Measurements from ENCODE around the gene MPC2.

MPC2 gene

GRCh38 chr1:167899253-167899681, 37.6 kb downstream of the MPC2 start:
- Histone ChIP-seq H2AK5ac (ENCODE audit: low read length) (no peak overlapping the region), H3K79me1 (ENCODE audit: low read length) (no peaks in the 10 kb centered on the region), H3K18ac (ENCODE audit: low read length) (no peak overlapping the region), H3K14ac (ENCODE audit: low read length) (no peak overlapping the region), H2BK120ac (ENCODE audit: insufficient read depth, low read length, poor library complexity) (no peak overlapping the region), H3K4me3 (ENCODE audit: low read depth, low read length) (no peak overlapping the region), H3K9me3 (ENCODE audit: insufficient read depth, low read depth, low read length) (no peaks in the 10 kb centered on the region), H4K12ac (ENCODE audit: low read depth, low read length) (no peak overlapping the region), H3K4me2 (ENCODE audit: low read length) (no peak overlapping the region), H4K8ac (ENCODE audit: low read depth, low read length) (no peak overlapping the region), H2AFZ (ENCODE audit: insufficient read depth, low read length, poor library complexity) (no peak overlapping the region), H3K36me3 (ENCODE audit: control insufficient read depth in 1 of 2, insufficient read depth in 2 of 2, low read length in 2 of 2) (peaks cover 5 to 9% of the 10 kb centered on the region in 2 experiments), H3K27ac (ENCODE audit: low read depth, low read length) (no peak overlapping the region), H3K4ac (ENCODE audit: low read depth, low read length) (no peak overlapping the region), H3K9ac (ENCODE audit: low read length) (no peak overlapping the region), H3K27me3 (ENCODE audit: insufficient read depth, low read length) (no peaks in the 10 kb centered on the region), H3K23ac (ENCODE audit: low read length) (no peak overlapping the region), H2BK12ac (ENCODE audit: low read length) (no peak overlapping the region), H2BK5ac (ENCODE audit: low read depth, low read length, poor library complexity) (no peak overlapping the region), H4K91ac (ENCODE audit: low read depth, low read length) (no peak overlapping the region), H3K79me2 (ENCODE audit: control insufficient read depth, insufficient read depth, low read length, poor library complexity) (peaks cover 3% of the 10 kb centered on the region), H3K4me1 (ENCODE audit: control insufficient read depth in 1 of 2, insufficient read depth in 2 of 2, low read length in 2 of 2) (peaks cover 0 to 2% of the 10 kb centered on the region in 2 experiments)
- DNase-seq: no peak
- WGBS (ENCODE audit: extremely low coverage, insufficient coverage, insufficient read length): no CpG with 5 or more reads among the region's 4 CpGs

DNA sequence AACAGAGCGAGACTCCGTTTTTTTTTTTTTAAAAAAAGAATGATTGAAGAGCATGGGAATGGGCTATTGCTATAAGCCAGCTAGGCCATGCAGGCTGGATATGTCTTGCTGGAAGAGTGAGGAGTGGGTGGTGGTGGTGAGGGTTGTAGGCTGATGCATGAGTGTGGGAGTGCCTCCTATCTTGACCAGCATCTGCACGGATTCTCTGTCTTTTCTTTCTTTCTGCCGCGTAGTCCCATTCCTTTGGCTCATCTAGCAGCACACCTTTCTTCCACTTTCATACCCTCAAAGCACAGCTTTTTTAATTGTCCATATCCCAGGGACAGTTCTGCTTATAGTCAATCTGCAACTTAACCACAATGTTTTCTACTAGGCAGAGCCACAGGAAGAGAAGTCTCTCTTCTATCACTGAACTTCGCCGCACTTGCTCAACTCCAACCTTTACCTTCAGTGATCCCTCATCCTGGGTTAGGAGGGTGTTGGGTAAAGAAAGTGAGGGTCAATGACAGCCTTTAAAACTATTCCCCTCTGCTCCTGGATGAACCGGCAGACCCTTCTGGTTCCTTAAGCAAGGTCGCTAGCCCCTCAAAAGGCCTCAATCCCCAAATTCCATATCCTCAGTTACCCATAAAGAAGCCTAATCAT, 38.2 kb downstream of the MPC2 start:
- Histone ChIP-seq H3K9ac (ENCODE audit: low read length) (no peak overlapping the region), H2AK5ac (ENCODE audit: low read length) (no peak overlapping the region), H3K27ac (ENCODE audit: low read depth, low read length) (no peak overlapping the region), H3K9me3 (ENCODE audit: insufficient read depth, low read depth, low read length) (no peaks in the 10 kb centered on the region), H3K4ac (ENCODE audit: low read depth, low read length) (no peak overlapping the region), H3K79me2 (ENCODE audit: control insufficient read depth, insufficient read depth, low read length, poor library complexity) (peaks cover 5% of the 10 kb centered on the region), H2BK12ac (ENCODE audit: low read length) (no peak overlapping the region), H4K12ac (ENCODE audit: low read depth, low read length) (no peak overlapping the region), H2BK5ac (ENCODE audit: low read depth, low read length, poor library complexity) (no peak overlapping the region), H3K4me3 (ENCODE audit: low read depth, low read length) (no peak overlapping the region), H3K23ac (ENCODE audit: low read length) (no peak overlapping the region), H3K79me1 (ENCODE audit: low read length) (no peaks in the 10 kb centered on the region), H3K4me1 (ENCODE audit: control insufficient read depth in 1 of 2, insufficient read depth in 2 of 2, low read length in 2 of 2) (peaks cover 0 to under 1% of the 10 kb centered on the region in 2 experiments), H3K36me3 (ENCODE audit: control insufficient read depth in 1 of 2, insufficient read depth in 2 of 2, low read length in 2 of 2) (peaks cover 5 to 9% of the 10 kb centered on the region in 2 experiments), H3K18ac (ENCODE audit: low read length) (no peak overlapping the region), H2BK120ac (ENCODE audit: insufficient read depth, low read length, poor library complexity) (no peak overlapping the region), H2AFZ (ENCODE audit: insufficient read depth, low read length, poor library complexity) (no peak overlapping the region), H3K27me3 (ENCODE audit: insufficient read depth, low read length) (no peaks in the 10 kb centered on the region), H3K4me2 (ENCODE audit: low read length) (no peak overlapping the region), H4K91ac (ENCODE audit: low read depth, low read length) (no peak overlapping the region), H4K8ac (ENCODE audit: low read depth, low read length) (no peak overlapping the region), H3K14ac (ENCODE audit: low read length) (no peak overlapping the region)
- DNase-seq: no peak
- no CpG with 5 or more reads among the region's 9 CpGs for WGBS (ENCODE audit: extremely low coverage, insufficient coverage, insufficient read length)

DNA sequence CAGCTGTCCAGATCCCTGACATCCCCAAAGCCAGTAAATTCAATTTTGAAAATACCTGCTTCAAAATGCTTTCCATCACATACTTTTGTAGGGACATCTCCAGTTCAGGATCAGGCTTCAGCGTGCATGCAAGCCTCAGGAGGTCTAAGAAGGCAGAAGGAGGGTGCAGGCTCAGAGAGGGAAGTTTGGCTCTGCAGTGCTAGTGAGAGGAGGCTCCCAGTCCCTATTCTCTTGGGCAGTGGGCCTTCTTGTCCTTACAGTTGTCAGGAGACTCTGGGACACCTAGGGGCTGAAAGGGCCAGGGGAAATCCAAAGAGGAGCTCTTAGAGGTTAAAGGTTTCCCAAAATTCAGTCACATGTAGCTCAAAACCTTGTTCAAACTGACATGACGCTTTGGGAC, 43.1 kb downstream of the MPC2 start:
- no peak overlapping the region for H4K12ac ChIP-seq (ENCODE audit: low read depth, low read length)
- no peak overlapping the region for H2BK120ac ChIP-seq (ENCODE audit: insufficient read depth, low read length, poor library complexity)
- H3K27me3 ChIP-seq (ENCODE audit: insufficient read depth, low read length): no peaks in the 10 kb centered on the region
- no peak overlapping the region for H4K8ac ChIP-seq (ENCODE audit: low read depth, low read length)
- H3K79me1 ChIP-seq (ENCODE audit: low read length): no peaks in the 10 kb centered on the region
- H3K18ac ChIP-seq (ENCODE audit: low read length): no peak overlapping the region
- no peak overlapping the region for H3K4me3 ChIP-seq (ENCODE audit: low read depth, low read length)
- no peaks in the 10 kb centered on the region for H3K9me3 ChIP-seq (ENCODE audit: insufficient read depth, low read depth, low read length)
- H3K36me3 ChIP-seq (ENCODE audit: control insufficient read depth in 1 of 2, insufficient read depth in 2 of 2, low read length in 2 of 2): peaks cover 2 to 5% of the 10 kb centered on the region in 2 experiments
- no peak for DNase-seq
- WGBS (ENCODE audit: extremely low coverage, insufficient coverage, insufficient read length): no CpG with 5 or more reads among the region's 2 CpGs
- no peak overlapping the region for H4K91ac ChIP-seq (ENCODE audit: low read depth, low read length)
- H2BK5ac ChIP-seq (ENCODE audit: low read depth, low read length, poor library complexity): no peak overlapping the region
- peaks cover 4% of the 10 kb centered on the region for H3K79me2 ChIP-seq (ENCODE audit: control insufficient read depth, insufficient read depth, low read length, poor library complexity)
- no peak overlapping the region for H3K4me2 ChIP-seq (ENCODE audit: low read length)
- no peak overlapping the region for H2AK5ac ChIP-seq (ENCODE audit: low read length)
- peak overlapping the region; percentile 73 for H3K4ac ChIP-seq (ENCODE audit: low read depth, low read length)
- no peak overlapping the region for H2AFZ ChIP-seq (ENCODE audit: insufficient read depth, low read length, poor library complexity)
- H3K27ac ChIP-seq (ENCODE audit: low read depth, low read length): no peak overlapping the region
- H3K14ac ChIP-seq (ENCODE audit: low read length): no peak overlapping the region
- H3K23ac ChIP-seq (ENCODE audit: low read length): no peak overlapping the region
- H3K4me1 ChIP-seq (ENCODE audit: control insufficient read depth in 1 of 2, insufficient read depth in 2 of 2, low read length in 2 of 2): no peaks in the 10 kb centered on the region
- H2BK12ac ChIP-seq (ENCODE audit: low read length): no peak overlapping the region
- H3K9ac ChIP-seq (ENCODE audit: low read length): no peak overlapping the region

DNA sequence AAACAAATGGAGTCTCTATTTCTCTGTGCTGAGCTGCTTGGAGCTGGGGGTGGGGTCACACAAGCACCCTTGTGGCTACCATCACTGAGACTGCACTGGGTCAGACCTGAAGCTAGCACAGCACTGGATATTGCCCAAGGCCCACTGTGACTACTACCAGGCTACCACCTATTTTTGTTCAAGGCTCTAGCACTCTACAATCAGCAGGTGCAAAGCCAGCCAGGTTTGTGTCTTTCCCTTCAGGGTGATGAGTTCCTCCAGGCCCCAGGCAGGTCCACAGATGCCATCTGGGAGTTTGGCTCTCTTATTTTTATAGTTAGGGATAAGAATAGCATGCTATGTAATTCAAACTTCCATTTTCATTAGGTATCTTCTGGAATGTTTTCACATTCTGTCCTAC, 46.5 kb downstream of the MPC2 start:
- no peak overlapping the region for H3K4me3 ChIP-seq (ENCODE audit: low read depth, low read length)
- H3K4ac ChIP-seq (ENCODE audit: low read depth, low read length): peak overlapping the region; percentile 19
- no peaks in the 10 kb centered on the region for H3K9me3 ChIP-seq (ENCODE audit: insufficient read depth, low read depth, low read length)

More for the DNA sequence above, 46.5 kb downstream of the MPC2 start:
- no peak overlapping the region for H4K8ac ChIP-seq (ENCODE audit: low read depth, low read length)
- no peak overlapping the region for H2AFZ ChIP-seq (ENCODE audit: insufficient read depth, low read length, poor library complexity)
- no peaks in the 10 kb centered on the region for H3K4me1 ChIP-seq (ENCODE audit: control insufficient read depth in 1 of 2, insufficient read depth in 2 of 2, low read length in 2 of 2)
- no peak overlapping the region for H2BK120ac ChIP-seq (ENCODE audit: insufficient read depth, low read length, poor library complexity)
- H2AK5ac ChIP-seq (ENCODE audit: low read length): no peak overlapping the region
- H2BK12ac ChIP-seq (ENCODE audit: low read length): no peak overlapping the region
- no peak overlapping the region for H3K4me2 ChIP-seq (ENCODE audit: low read length)
- no peak overlapping the region for H4K12ac ChIP-seq (ENCODE audit: low read depth, low read length)
- H2BK5ac ChIP-seq (ENCODE audit: low read depth, low read length, poor library complexity): no peak overlapping the region
- H3K14ac ChIP-seq (ENCODE audit: low read length): no peak overlapping the region
- no peak overlapping the region for H4K91ac ChIP-seq (ENCODE audit: low read depth, low read length)
- H3K9ac ChIP-seq (ENCODE audit: low read length): no peak overlapping the region
- no peak overlapping the region for H3K27ac ChIP-seq (ENCODE audit: low read depth, low read length)
- no peaks in the 10 kb centered on the region for H3K27me3 ChIP-seq (ENCODE audit: insufficient read depth, low read length)
- H3K79me1 ChIP-seq (ENCODE audit: low read length): no peaks in the 10 kb centered on the region
- peak in 1 of 2 donors; percentile 32 for DNase-seq
- H3K18ac ChIP-seq (ENCODE audit: low read length): no peak overlapping the region
- H3K36me3 ChIP-seq (ENCODE audit: control insufficient read depth in 1 of 2, insufficient read depth in 2 of 2, low read length in 2 of 2): peaks cover 3 to 6% of the 10 kb centered on the region in 2 experiments
- no peak overlapping the region for H3K23ac ChIP-seq (ENCODE audit: low read length)
- peaks cover 4% of the 10 kb centered on the region for H3K79me2 ChIP-seq (ENCODE audit: control insufficient read depth, insufficient read depth, low read length, poor library complexity)
